ENCODE data around the gene TEX53.

TEX53 gene

DNA sequence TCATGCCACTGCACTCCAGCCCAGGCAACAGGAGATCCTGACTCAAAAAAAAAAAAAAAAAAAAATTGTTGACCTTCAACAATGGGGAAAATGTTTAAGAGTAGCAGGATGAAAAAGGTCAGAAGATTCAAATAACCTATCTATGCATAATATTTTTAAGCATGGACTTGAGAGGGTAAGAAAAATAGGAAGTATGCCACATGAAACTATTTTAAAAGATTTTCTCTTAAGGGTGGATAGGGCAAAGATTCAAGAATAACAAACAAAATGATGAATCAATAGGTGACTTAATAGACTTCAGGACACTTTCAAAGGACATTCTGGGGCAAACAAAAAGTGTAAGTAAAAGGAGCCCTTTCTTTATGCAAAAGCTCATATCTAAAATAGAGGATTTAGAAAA lies 21.2 kb upstream of the TEX53 start:
- DNase-seq = no peak

DNA sequence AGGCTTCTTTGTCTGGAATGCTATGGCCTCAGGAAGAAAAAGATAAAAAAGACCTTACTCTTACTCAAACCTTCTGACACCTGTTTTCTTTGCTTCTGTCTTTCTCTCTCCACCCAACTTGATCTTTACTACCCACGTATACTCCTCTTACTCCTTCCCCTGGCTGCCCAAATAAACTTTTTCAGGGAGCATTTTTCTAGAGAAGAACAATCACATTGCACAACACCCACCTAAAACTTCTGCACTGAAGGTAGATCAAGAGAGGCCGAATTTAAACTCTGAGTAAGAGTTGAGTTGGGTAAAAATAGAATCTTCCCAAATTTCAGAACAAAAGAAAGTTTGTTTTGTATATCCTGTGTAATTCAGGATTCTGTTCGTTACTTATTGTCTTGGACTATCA lies 20.5 kb upstream of the TEX53 start:
- no peak for DNase-seq

DNA sequence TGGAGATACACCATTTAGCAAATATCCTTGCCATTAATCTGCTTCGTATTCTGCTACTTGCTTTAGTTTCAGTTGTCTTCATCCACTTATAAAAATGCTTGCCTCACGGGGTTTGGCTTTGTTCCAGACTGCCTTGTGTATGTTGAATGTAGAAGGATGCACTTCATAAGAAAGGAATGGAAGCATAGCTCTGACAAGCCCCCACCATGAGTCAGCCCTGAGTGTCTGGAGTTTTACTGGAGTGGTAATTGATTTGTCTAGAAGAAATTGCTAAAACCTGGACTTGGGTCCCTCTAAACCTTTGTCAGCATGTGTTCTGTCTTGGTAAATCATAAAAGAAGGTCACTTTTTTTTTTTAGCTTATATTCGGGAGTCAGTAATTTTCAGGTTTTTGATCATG lies 19.8 kb upstream of the TEX53 start:
- DNase-seq = no peak

DNA sequence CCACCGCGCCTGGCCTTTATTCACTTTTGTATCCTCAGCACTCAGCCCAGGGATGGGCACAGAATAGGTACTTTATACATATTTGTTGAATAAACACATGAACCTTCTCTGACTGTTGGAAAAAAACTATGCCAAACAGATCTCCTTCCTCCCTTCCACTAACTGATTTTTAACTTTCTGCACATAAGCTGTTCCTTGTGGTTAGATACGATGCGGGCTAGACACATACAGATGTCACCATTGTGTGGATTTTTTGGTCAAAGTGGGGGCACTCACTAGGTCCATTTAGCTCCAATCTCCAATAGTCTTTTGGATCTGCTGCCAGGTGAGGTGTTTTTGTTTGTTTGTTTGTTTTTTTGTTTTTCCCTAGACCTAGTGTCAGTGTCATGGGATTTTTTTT lies 19.3 kb upstream of the TEX53 start:
- DNase-seq = no peak

DNA sequence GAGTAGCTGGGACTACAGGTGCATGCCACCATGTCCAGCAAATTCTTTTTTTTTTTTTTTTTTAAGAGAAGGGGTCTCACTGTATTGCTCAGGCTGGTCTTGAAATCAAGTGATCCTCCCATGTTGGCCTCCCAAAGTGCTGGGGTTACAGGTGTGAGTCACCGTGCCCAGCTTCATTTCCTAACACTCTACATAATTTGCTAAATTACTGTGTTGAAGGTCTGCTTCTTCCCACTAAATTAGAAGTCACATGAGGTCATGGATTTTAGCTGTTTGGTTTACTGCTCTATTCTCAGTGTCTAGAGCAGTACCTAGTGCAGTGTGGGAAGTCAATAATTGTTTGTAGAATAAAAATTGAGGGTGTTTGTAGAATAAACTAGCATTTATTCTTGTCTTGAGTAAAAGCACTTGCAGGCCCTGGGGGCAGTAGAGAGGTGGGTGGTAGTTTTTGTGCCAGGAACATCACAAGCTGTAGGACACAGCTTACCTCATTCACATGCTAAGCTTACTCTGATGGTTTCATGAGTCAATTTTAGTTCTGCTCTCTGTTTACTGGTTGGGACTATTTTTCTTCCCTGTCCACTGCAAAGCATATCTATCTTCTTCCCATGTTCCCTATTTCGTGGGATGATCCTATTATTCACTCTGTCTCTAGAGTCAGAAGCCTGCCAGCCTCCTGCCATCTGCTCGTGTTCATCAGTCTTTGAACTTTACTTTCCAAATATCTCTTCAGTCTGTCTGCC lies 17.4 kb upstream of the TEX53 start:
- DNase-seq = no peak

DNA sequence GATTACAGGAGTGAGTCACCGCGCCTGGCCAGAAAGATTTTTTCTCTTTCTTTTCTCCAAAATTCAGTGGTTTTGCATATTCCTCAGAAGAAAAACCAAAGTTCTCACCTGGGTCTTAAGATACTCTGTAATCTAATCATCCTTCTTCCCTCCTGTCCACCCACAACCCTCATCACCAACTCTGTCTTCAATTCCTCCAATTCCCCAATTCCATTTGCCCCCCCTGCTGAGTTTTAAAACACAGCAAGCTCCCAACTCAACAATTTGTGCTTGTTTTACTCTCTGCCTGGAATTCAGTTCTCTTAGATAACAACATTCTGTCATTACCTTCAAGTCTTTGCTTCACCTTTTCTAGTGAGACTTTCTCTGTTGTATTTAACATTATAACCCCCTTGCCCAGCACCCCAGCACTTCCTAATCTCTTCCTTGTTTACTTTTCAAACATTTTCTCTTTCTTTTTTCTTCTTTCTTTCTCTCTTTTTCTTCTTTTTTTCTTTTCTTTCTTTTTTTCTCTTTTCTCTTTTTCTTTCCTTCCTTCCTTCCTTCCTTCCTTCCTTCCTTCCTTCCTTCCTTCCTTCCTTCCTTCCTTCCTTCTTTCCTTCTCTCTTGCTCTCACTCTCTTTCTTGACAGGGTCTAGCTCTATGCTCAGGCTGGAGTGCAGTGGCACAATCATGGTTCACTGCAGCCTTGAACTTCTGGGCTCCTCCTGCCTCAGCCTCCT lies 16.6 kb upstream of the TEX53 start:
- DNase-seq = no peak

DNA sequence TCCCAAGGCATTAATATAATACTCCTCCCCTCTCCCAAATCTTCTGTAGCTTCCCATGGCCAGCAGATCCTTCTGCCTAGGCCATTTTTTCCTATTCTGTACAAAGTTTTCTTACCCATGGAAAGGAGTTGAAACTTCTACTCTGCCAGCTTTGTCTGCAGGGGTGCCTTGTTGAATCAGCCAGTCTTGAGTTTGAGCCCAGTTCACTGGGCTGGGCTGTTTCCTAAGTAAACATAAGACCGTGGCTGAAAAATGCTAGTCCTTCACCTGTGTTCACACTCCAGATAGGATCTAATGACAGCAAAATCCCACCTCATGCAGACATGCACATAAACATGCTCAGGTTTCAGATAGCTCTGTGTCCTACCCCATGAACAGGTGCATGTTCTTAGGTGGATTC lies 14.0 kb upstream of the TEX53 start:
- no peak for DNase-seq

DNA sequence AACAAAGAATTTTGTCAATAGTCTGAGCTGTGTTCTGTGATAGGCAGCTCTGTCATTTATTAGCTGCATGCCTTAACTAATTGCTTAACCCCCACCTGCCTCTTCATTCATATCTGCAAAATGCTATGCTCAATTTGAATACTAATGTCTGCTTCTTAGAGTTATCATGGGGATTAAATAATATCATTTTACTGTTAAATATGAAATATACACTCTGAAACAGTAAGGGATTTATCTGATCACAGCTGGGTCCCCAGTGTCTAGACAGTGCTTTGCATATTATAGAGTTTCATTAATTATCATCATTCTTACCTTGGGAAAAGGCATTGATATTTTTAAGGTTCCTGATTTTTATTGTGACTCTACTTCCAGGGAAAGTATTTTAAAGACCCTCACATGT lies 12.4 kb upstream of the TEX53 start:
- no peak for DNase-seq

DNA sequence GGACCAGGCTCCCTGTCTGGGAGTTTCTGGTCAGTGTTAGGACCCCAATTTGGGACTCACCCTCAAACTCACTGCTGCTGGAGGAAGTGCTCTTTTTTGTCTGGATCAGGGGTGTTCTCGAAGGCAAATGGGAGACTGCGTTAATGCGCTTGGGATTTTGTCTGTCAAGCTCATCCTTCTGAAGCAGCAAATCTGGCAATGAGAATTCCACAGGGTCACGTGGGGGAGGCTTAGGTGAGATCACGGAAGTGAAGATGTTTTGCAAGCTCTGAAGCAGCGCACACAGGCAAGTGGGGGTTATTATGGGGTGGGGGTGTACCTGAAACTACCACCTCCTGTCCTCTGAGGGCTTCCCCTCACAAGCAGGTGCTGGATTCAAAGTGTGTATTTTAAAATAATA lies 10.5 kb upstream of the TEX53 start:
- no peak for DNase-seq

DNA sequence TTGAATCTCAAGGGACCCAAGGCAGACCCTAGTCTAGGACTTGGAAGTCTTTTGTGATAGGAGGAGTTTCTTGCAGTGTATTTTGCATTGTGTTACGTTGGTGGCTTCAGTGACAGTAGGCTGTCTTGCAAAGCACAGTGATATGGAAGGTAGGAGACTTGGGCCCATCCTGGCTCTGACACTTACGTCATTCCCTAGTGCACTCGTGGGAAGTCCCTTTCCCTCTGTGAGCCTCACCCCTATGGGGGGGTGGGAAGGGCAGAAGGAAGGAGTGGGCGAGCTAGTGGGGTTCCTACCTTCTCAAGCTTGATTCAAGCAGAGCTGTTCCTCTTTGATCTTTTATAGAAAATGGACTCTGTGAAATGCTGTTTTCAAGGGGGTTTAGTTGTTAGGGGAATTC lies 9.2 kb upstream of the TEX53 start:
- no peak for DNase-seq

DNA sequence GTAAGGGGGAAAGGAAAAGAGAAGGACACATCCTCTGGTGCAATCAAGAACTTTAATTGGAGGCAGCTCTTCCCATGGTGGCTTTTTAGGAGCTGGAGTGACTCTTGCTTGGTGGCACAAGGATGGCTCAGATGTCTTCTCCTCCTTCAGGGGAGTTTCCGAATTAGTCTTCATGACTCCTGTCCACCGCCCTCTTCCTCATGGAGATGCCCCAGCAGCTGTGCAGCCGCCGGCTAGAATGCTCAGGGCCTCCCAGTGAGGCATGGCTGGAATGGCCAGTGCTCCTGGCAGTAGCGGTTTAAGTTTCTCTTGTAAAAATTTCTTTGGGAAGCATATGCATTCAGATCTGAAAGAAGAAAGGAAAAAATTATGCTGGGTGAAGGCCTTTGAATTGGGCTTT lies 8.8 kb upstream of the TEX53 start:
- DNase-seq = no peak

DNA sequence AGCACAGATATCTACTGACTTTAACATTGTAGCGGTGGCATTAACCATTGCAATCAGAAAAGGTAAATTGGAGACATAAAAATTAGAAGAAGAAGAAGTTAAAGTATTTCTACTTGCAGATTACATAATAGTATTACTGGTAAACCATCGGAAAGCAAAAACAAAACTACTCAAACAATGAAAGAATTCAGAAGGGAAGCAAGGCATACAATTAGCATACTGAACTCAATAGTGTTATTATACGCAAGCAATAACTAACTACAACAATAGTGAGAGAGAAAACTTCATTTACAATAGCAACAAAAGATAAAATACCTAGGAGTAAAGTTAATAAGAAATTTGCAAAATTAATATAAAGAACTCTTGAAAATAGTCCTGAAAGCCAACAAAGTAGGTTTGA lies 6.6 kb upstream of the TEX53 start:
- DNase-seq = no peak

DNA sequence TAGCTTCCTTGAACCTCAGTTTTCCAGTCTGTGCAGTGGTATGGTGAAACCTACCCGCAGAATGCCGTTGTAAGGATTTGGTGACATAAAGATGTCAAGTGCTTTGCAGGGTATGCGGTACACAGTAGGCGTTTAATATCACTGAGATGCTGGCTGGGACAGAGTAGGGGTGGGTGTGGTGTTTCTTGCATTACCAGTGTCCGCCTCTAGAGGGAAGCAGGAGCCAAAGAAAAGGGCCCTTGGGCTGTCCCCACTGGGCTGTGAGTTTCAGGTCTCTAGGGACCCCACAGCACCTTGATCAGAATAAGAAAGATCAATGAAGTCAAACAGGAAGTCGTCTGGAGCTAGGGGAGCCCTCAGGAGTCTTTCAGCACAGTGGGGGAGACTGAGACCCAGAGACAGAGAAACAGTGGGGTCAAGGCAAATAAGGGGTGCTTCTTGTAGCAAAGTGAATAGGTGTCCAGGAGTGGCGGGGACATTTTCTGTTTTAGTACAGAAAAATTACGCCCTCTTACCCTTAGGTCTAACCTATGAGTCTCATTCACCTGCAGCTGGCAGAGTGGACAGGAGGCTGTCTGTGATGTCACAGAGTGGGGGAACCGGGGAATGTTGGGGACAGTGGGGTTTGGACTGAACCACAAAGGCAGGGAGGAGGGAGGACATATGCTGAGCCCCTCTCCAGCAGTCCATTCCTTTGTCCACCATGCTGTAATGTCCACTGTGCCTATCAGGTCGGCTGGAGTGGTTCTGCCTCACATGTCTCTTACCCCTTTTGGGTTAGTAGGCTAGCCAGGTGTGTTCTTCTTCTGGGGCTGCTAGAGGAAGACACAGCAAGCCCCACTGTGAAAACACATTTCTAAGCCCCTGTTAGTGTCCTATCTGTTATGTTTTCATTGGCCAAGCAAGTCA lies 4.7 kb upstream of the TEX53 start:
- peak; percentile 33 for DNase-seq

DNA sequence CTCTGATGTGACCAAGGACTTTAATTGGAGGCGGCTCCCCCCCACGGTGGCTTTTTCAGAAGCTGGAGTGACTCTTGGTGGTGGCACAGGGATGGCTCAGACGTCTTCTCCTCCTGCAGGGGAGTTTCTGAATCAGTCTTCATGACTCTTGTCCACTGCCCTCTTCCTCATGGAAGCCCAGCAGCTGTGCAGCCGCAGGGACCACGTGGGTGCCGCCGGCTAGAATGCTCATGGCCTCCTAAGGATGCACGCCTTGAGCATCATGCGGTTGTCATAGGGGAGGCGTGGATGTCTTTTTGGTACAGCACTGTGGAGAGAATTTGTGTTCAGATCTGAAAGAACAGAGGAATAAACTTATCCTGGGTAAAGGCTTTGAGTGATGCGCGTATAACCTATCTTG lies 1.3 kb downstream of the TEX53 start:
- DNase-seq = no peak

DNA sequence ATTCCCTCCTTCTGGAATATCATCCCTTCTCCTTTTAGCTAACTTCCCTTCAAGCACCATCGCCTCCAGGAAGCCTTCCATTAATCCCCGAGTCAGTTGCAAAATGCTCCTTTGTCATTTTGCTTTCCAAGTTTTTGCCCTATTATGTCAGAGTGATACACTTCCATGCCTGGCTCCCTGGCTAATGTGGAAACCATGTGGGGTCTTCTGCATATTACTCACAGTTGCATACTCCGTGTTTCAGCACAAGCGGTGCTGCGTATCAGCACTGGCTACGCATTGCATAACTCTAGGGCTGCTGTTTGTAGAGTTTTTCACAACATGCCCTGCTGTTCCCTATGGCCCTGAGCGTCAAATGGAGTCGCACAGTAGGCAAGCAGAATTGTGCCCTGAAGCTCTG lies 1.9 kb downstream of the TEX53 start:
- DNase-seq = no peak

DNA sequence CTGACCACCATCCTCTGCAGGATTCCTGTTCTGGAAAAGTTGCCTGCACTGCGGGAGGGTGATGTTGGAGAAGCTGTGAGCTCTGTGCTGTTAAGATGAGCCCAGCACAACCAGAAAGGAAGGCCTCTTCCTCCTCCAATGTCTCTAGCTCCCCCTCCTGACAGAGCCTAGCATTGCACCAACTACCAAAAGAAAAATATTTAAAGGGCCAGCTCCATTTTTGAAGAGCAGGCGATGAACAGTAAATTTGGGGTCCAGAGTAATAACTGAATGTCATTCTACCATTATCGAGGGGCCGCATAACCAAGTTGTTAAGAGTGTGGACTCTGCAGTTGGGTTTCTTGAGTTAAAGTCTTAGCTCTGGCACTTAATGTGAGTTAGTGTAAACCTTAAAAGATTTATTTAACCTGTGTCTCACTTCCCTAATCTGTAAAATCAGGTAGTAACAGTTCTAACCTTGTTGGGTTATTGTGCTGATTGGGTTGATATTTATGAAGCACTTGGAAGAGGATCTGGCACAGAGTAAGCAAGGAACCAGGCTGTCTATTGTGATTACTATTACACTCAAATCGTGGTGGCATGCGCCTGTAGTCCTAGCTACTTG lies 3.9 kb downstream of the TEX53 start:
- DNase-seq = peak; percentile 78

DNA sequence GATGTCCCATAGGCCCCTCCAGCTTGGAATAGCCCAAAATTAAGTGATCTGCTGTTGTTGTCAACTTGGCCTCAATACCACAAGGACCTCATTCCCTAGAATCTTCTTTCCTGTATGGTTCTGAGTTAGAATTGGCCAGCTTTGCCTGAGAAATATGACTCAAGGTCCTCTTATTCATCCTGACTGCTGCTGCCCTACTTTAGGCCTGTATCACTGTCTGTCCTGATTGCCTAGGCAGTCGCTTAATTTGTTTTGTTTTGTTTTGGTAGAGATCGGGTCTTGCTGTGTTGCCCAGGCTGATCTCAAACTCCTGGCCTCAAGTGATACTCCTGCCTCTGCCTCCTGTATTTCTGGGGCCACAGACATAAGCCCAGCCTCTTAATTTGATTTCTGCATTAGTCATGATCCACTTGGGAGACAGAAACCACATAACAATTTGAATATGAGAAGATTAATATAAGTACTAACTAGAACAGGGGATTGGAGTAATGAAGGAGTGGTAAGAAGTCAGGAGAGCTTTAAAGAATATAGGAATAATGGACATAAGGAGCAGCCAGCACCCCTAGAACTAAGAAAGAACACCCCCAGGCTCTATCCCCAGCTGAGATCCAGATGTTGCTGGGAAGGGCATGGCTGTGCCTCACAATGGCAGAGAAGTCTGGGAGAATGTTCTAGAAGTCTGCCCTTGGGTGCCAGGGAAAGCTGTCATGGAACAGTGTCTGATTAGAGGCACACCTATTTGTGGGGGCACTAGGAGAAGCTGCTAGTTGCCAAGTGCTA lies 4.6 kb downstream of the TEX53 start:
- no peak for DNase-seq

DNA sequence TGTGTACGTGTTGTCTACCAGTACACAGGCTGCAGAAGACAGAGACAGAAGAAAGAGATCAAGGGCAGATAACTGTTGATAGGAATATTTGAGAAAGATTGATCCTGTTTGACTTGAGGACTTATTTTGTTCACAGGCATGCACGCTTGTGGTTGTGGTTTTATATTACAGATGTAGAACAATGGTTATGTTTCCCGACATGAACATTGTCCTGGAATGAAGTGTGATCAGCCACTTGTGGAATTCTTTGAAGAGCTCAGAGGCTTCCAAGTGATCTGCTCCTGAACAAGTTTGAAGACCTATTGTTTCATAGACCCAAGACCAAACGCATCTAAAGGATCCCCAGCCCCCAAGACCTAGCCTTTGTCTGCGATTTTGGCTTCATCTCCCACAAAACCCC lies 13.7 kb downstream of the TEX53 start:
- no peak for DNase-seq

DNA sequence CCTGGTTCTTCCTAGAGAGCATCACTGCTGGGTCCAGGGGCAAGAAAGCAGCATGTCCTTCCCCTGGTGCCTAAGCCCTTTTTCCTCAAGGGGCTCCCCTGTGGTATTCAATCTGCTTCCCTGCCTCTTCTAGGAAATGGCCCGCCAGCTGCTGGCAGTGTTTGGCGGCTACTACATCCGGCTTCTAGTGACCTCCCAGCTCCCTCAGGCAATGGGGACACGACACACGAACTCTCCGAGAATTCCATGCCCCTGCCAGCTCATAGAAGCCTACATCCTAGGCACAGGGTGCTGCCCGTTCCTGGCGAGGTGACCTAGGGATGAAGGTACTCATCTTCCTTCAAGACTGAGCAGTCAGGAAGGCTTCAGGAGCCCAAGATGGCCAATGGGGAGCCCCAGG lies 14.6 kb downstream of the TEX53 start:
- DNase-seq = no peak

DNA sequence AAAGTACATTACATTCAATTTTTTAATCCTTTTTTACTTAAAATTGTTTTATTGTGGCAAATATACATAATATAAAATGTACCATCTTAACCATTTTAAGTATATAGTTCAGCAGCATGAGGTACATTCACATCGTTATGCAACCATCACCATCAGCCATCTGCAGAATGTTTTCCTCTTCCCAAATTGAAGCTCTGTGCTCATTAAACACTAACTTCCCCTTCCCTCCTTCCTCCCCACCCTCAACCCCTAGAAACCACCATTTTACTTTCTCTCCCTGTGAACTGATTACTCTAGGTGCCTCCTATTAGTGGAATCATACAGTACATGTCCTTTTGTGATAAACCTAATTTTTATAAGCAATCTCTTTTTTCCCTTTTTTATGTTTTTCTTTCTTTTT lies 15.6 kb downstream of the TEX53 start:
- DNase-seq = no peak

DNA sequence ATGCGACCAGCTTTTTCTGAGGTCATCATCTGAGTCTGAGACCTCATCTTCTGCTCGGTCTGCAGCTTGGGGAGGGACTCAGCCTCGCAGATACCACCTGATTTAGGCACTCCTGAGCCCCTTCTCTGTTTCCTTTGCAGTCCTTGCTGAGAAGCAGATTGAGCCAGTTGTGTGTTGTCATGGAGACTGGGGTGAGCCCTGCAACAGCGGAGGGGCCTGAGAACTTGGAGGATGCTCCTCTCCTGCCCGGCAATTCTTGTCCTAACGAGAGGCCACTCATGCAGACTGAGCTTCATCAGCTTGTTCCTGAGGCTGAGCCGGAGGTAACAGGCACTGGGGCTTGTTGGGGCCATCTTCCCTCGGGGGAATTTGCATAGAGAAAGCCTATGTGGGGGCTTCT lies 19.2 kb downstream of the TEX53 start:
- no peak for DNase-seq

DNA sequence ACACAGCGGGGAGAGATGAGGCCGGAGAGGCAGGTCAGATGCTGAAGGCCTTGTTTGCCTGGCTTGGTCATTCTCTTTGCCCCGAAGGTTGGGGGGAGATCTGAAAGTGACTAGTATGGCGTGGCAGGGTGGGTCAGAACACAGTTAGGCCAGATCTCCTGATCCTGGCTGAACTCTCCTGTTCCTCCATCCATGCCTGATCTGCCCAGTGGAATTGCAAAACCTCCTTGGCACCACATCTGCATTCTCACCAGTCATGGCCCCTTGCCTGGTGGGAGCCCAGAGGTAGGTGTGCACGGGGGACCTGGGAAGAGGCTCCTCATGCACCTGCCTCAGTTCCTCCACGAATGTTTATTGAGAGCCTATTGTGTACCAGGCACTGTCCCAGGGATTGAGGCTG lies 23.2 kb downstream of the TEX53 start:
- DNase-seq = no peak

Measured in central memory CD4-positive, alpha-beta T cell (primary cell).